SK-N-SH treated with all-trans-retinoic acid at 6 μM for 48 hours (cell line): ENCODE measurements around the gene PHACTR2.

Experiments
- ATAC-seq: fragments of 200-7000 bp; cut with Tn5 transposase; 3 replicates; pipeline ENCODE4 v1.9.1; 2020; ENCODE audit warnings: mild to moderate bottlenecking, moderate library complexity
- ARNTL ChIP-seq: fragments of 450-650 bp; formaldehyde crosslinking; IDR thresholded peaks from 2 replicates; pipeline ENCODE4 v1.5.0; 2020; ENCODE audit warnings: low read depth, mild to moderate bottlenecking, moderate library complexity, borderline replicate concordance
- BACH2 ChIP-seq: fragments of 250-450 bp; sonication (Bioruptor Pico); IDR thresholded peaks from 2 replicates; pipeline ENCODE4 v1.9.0; 2021; ENCODE audit warnings: mild to moderate bottlenecking, borderline replicate concordance
- CREB5 ChIP-seq: fragments of 250-450 bp; sonication (Bioruptor Pico); IDR thresholded peaks from 2 replicates; pipeline ENCODE4 v1.5.1; 2020; ENCODE audit warnings: low read depth, mild to moderate bottlenecking, moderate library complexity
- CSDC2 ChIP-seq: fragments of 250-450 bp; sonication (Bioruptor Pico); IDR thresholded peaks from 2 replicates; pipeline ENCODE4 v1.5.0; 2020; ENCODE audit warnings: mild to moderate bottlenecking, moderate library complexity
- ESRRG ChIP-seq: fragments of 250-450 bp; sonication (Bioruptor Pico); IDR thresholded peaks from 2 replicates; pipeline ENCODE4 v1.6.1; 2021; ENCODE audit warnings: mild to moderate bottlenecking
- GLIS3 ChIP-seq: fragments of 250-450 bp; sonication (Bioruptor Pico); IDR thresholded peaks from 2 replicates; pipeline ENCODE4 v1.5.0; 2020; ENCODE audit warnings: mild to moderate bottlenecking, moderate library complexity
- ISL1 ChIP-seq: fragments of 250-450 bp; sonication (Bioruptor Pico); IDR thresholded peaks from 2 replicates; pipeline ENCODE4 v2.1.2; 2022; ENCODE audit warnings: mild to moderate bottlenecking, moderate library complexity
- OSR1 ChIP-seq: fragments of 250-450 bp; sonication (Bioruptor Pico); IDR thresholded peaks from 2 replicates; pipeline ENCODE4 v1.8.0; 2022; ENCODE audit warnings: moderate library complexity, mild to moderate bottlenecking, inconsistent platforms
- PATZ1 ChIP-seq: fragments of 250-450 bp; sonication (Bioruptor Pico); IDR thresholded peaks from 2 replicates; pipeline ENCODE4 v1.8.0; 2020; ENCODE audit warnings: mild to moderate bottlenecking, moderate library complexity, borderline replicate concordance
- POU6F1 ChIP-seq: fragments of 250-450 bp; sonication (Bioruptor Pico); IDR thresholded peaks from 2 replicates; pipeline ENCODE4 v1.8.0; 2021; ENCODE audit warnings: low read depth, mild to moderate bottlenecking, moderate library complexity, borderline replicate concordance
- PPARA ChIP-seq: fragments of 250-450 bp; sonication (Bioruptor Pico); IDR thresholded peaks from 2 replicates; pipeline ENCODE4 v1.5.0; 2020; ENCODE audit warnings: mild to moderate bottlenecking, borderline replicate concordance
- RARB ChIP-seq: fragments of 250-450 bp; sonication (Bioruptor Pico); IDR thresholded peaks from 2 replicates; pipeline ENCODE4 v1.8.0; 2021; ENCODE audit warnings: mild to moderate bottlenecking, moderate library complexity
- TCF4 ChIP-seq: fragments of 250-450 bp; sonication (Bioruptor Pico); IDR thresholded peaks from 2 replicates; pipeline ENCODE4 v1.8.0; 2021; ENCODE audit warnings: mild to moderate bottlenecking, moderate library complexity, borderline replicate concordance
- TOX ChIP-seq: fragments of 250-450 bp; sonication (Bioruptor Pico); IDR thresholded peaks from 2 replicates; pipeline ENCODE4 v1.8.0; 2021; ENCODE audit warnings: mild to moderate bottlenecking, moderate library complexity, borderline replicate concordance
- TSHZ2 ChIP-seq: fragments of 250-450 bp; sonication (Bioruptor Pico); IDR thresholded peaks from 2 replicates; pipeline ENCODE4 v1.5.0; 2020; ENCODE audit warnings: mild to moderate bottlenecking, moderate library complexity
- ZC3H10 ChIP-seq: fragments of 250-450 bp; sonication (Bioruptor Pico); IDR thresholded peaks from 2 replicates; pipeline ENCODE4 v1.5.1; 2021; ENCODE audit warnings: mild to moderate bottlenecking, moderate library complexity
- ZFP3 ChIP-seq: fragments of 250-450 bp; sonication (Bioruptor Pico); IDR thresholded peaks from 2 replicates; pipeline ENCODE4 v1.5.0; 2020; ENCODE audit warnings: mild to moderate bottlenecking, moderate library complexity
- ZNF565 ChIP-seq: fragments of 450-650 bp; formaldehyde crosslinking; conservative IDR thresholded peaks from 2 replicates; pipeline ENCODE4 v1.5.0; 2020; ENCODE audit warnings: low read depth, mild to moderate bottlenecking, moderate library complexity
- ZNF70 ChIP-seq: fragments of 450-650 bp; formaldehyde crosslinking; IDR thresholded peaks from 2 replicates; pipeline ENCODE4 v1.5.0; 2020; ENCODE audit warnings: mild to moderate bottlenecking, moderate library complexity
- ZNF8 ChIP-seq: fragments of 450-650 bp; formaldehyde crosslinking; IDR thresholded peaks from 2 replicates; pipeline ENCODE4 v1.5.0; 2020; ENCODE audit warnings: mild to moderate bottlenecking, moderate library complexity

The PHACTR2 gene

GRCh38 chr6:143688681-143689080, 10.9 kb downstream of the PHACTR2 start:
- ATAC-seq = no peak
- TF ChIP-seq ZFP3 (CRISPR knock-in tag) (no peak), ISL1 (CRISPR knock-in tag) (no peak), BACH2 (CRISPR knock-in tag) (no peak), ZNF8 (CRISPR knock-in tag) (no peak), CREB5 (CRISPR knock-in tag) (no peak), ESRRG (CRISPR knock-in tag) (no peak), RARB (CRISPR knock-in tag) (no peak), PATZ1 (no peak), CSDC2 (CRISPR knock-in tag) (no peak), TSHZ2 (CRISPR knock-in tag) (no peak), ZC3H10 (CRISPR knock-in tag) (no peak), POU6F1 (no peak), TOX (CRISPR knock-in tag) (no peak), ARNTL (CRISPR knock-in tag) (no peak)

GRCh38 chr6:143689852-143690251, 12.1 kb downstream of the PHACTR2 start:
- no peak for TF ChIP-seq TSHZ2 (CRISPR knock-in tag)
- no peak for TF ChIP-seq ESRRG (CRISPR knock-in tag)
- TF ChIP-seq RARB (CRISPR knock-in tag) = no peak
- no peak for TF ChIP-seq ZNF8 (CRISPR knock-in tag)
- no peak for ATAC-seq

- no peak for ATAC-seq
- TF ChIP-seq ISL1 (CRISPR knock-in tag) (no peak), ZNF70 (CRISPR knock-in tag) (no peak), ZNF8 (CRISPR knock-in tag) (no peak), TSHZ2 (CRISPR knock-in tag) (no peak), TCF4 (CRISPR knock-in tag) (no peak), BACH2 (CRISPR knock-in tag) (no peak), PATZ1 (no peak), ESRRG (CRISPR knock-in tag) (no peak), OSR1 (CRISPR knock-in tag) (no peak), PPARA (CRISPR knock-in tag) (no peak), RARB (CRISPR knock-in tag) (no peak), GLIS3 (CRISPR knock-in tag) (no peak), POU6F1 (no peak), ZNF565 (CRISPR knock-in tag) (no peak)
Observed at GRCh38 chr6:143691155-143691554, 13.4 kb downstream of the PHACTR2 start.
